ENCODE results near the gene SPAG6. TPM values are rescaled to one million over a fixed set of nuclear protein-coding genes. Genes with fewer than 3 reads are reported as not detected.

The SPAG6 gene
- total and polyA plus RNA-seq, 2 of the 8 experiments (the other 6 are each of a cell fraction or from before 2014, with no cell fraction given), result 0.14 TPM; not detected in 1

GRCh38 chr10:22429981-22430421 is 84.7 kb downstream of the SPAG6 start:
- Histone ChIP-seq H2AK5ac (ENCODE audit: low read depth, low read length) (no peak overlapping the region), H4K91ac (replicated peaks; ENCODE audit: insufficient read length, low read length) (no peak overlapping the region), H3K4ac (replicated peaks; ENCODE audit: insufficient read length, low read depth, low read length) (no peak overlapping the region), H2BK20ac (ENCODE audit: low read length) (no peak overlapping the region), H3K56ac (replicated peaks; ENCODE audit: insufficient read length, low read depth, low read length) (no peak overlapping the region), H3K79me2 (ENCODE audit: control insufficient read depth in 1 of 2, insufficient read depth in 2 of 2, low read length in 2 of 2) (no peaks in the 10 kb centered on the region), H3K4me1 (replicated peaks in 1 of 4; ENCODE audit: control insufficient read depth in 3 of 4, insufficient read depth in 4 of 4, low read length in 3 of 4) (peaks cover 4 to 10% (median 8%) of the 10 kb centered on the region in 4 experiments; a peak in 4 of 7 replicates), H3K36me3 (ENCODE audit: control insufficient read depth in 2 of 4, insufficient read depth in 4 of 4, low read length in 3 of 4) (no peaks in the 10 kb centered on the region), H2BK12ac (ENCODE audit: low read depth, low read length) (no peak overlapping the region), H3K23me2 (ENCODE audit: low read depth, low read length) (no peaks in the 10 kb centered on the region), H2BK120ac (replicated peaks; ENCODE audit: low read depth, low read length) (no peak overlapping the region), H4K5ac (ENCODE audit: insufficient read length, low read depth, low read length) (no peak overlapping the region), H3K23ac (ENCODE audit: insufficient read length) (no peak overlapping the region), H2BK5ac (ENCODE audit: low read depth, low read length) (no peak overlapping the region), H2AFZ (ENCODE audit: low read length) (no peak overlapping the region), H3K27me3 (replicated peaks in 1 of 4; ENCODE audit: control insufficient read depth in 3 of 4, extremely low read depth in 1 of 4, insufficient read depth in 3 of 4, low read length in 3 of 4) (peaks cover 0 to 3% (median under 1%) of the 10 kb centered on the region in 4 experiments; a peak in 2 of 7 replicates), H2BK15ac (ENCODE audit: low read length) (no peak overlapping the region), H3K27ac (ENCODE audit: low read depth, low read length) (no peak overlapping the region), H3K79me1 (ENCODE audit: low read depth, low read length) (no peaks in the 10 kb centered on the region), H4K20me1 (replicated peaks in 1 of 2; ENCODE audit: control insufficient read depth in 1 of 2, insufficient read depth in 2 of 2, low read length in 2 of 2) (no peaks in the 10 kb centered on the region), H3K14ac (ENCODE audit: insufficient read length) (no peak overlapping the region), H4K8ac (ENCODE audit: extremely low read depth, insufficient read depth, low read length) (no peak overlapping the region), H3K18ac (ENCODE audit: extremely low read depth, low read length) (no peak overlapping the region), H3K4me2 (ENCODE audit: insufficient read depth in 1 of 2, low read depth in 2 of 2, low read length in 2 of 2) (no peak overlapping the region), H3K4me3 (ENCODE audit: extremely low read depth in 1 of 4, insufficient read depth in 2 of 4, low read depth in 3 of 4, low read length in 4 of 4) (no peak overlapping the region), H3K9me3 (ENCODE audit: insufficient read depth in 2 of 2, low read depth in 1 of 2, low read length in 1 of 2) (no peaks in the 10 kb centered on the region), H3K9ac (replicated peaks in 1 of 4; ENCODE audit: extremely low read depth in 1 of 4, low read depth in 3 of 4, low read length in 3 of 4) (no peak overlapping the region)
- FAIRE-seq, result no peak
- WGBS, 2 experiments (ENCODE audit: extremely low coverage in 1 of 2, insufficient coverage in 1 of 2, insufficient read length in 1 of 2, insufficient replicate concordance in 2 of 2, low coverage in 1 of 2, low lambda C conversion rate in 2 of 2, missing lambda C conversion rate in 1 of 2), result 77% methylated on average over 8 of the region's 8 CpGs; no CpG with 5 or more reads in 1 of the 2 experiments
- ChIA-PET CTCF (ENCODE audit: partially characterized antibody) (interaction anchor here (0.6 to 1.8 kb wide), 4 partner anchors 71 to 436 kb away, joined by 3 to 6 read pairs (median 3); no protein-coding TSS in a partner anchor), POLR2A (ENCODE audit: partially characterized antibody) (no interaction called here)
- DNase-seq (ENCODE audit: low read depth in 1 of 2, low spot score in 2 of 2), result no peak
- TF ChIP-seq TAF1 (IDR thresholded peaks at IDR 0.05; ENCODE audit: low read depth, low read length) (no peak), POLR2AphosphoS5 (IDR thresholded peaks at IDR 0.05; ENCODE audit: low read depth, low read length) (no peak), RNF2 (IDR thresholded peaks at IDR 0.05; ENCODE audit: borderline replicate concordance, low read depth, low read length, missing control alignments, poor library complexity, severe bottlenecking) (no peak), HDAC6 (IDR thresholded peaks at IDR 0.05; ENCODE audit: low read depth, low read length) (no peak), EZH2 (IDR thresholded peaks at IDR 0.05; ENCODE audit: low read depth, low read length, severe bottlenecking) (no peak), BCL11A (IDR thresholded peaks at IDR 0.05; ENCODE audit: low read depth in 2 of 2, low read length in 2 of 2) (no peak), BRCA1 (IDR thresholded peaks at IDR 0.05; ENCODE audit: low read depth, low read length) (no peak), CBX5 (IDR thresholded peaks at IDR 0.05; ENCODE audit: low read depth, low read length) (no peak), CHD2 (IDR thresholded peaks at IDR 0.05; ENCODE audit: low read length) (no peak), FOSL1 (IDR thresholded peaks at IDR 0.05; ENCODE audit: insufficient read depth, low read depth, low read length) (no peak), SIRT6 (IDR thresholded peaks at IDR 0.05; ENCODE audit: low read length) (no peak), EGR1 (IDR thresholded peaks at IDR 0.05; ENCODE audit: borderline replicate concordance, low read depth, low read length) (no peak), E2F6 (IDR thresholded peaks at IDR 0.05) (no peak), SP1 (IDR thresholded peaks at IDR 0.05; ENCODE audit: low read depth, low read length) (no peak), CEBPB (IDR thresholded peaks at IDR 0.05; ENCODE audit: low read depth, low read length) (no peak)

Data from H1 (cell line).